KMS-11 (cell line): ENCODE measurements around the gene VASH1.
"Not testable (repeated sequence)": the region's sequence is repeated elsewhere in the genome, so short reads cannot be mapped to it uniquely, and the experiment has no call there.

ENCODE experiments used
- H2AFZ ChIP-seq: fragments of 200-600 bp; sonication (generic); 2 replicates; pipeline ENCODE4 v1.6.1; 2016; ENCODE audit warnings: antibody characterized with exemption, mixed run types, low read depth
- H3K27ac ChIP-seq: fragments of 200-600 bp; sonication (generic); 2 replicates; pipeline ENCODE4 v1.6.1; 2016; ENCODE audit warnings: mild to moderate bottlenecking, mixed run types
- H3K27me3 ChIP-seq: fragments of 200-600 bp; sonication (generic); 2 replicates; pipeline ENCODE4 v1.6.1; 2017; ENCODE audit warnings: mild to moderate bottlenecking, low read depth, mixed run types, moderate library complexity; ENCODE audit not compliant: insufficient read depth
- H3K36me3 ChIP-seq: fragments of 200-600 bp; sonication (generic); 2 replicates; pipeline ENCODE4 v1.6.1; 2017; ENCODE audit warnings: mild to moderate bottlenecking, mixed run types; ENCODE audit not compliant: insufficient read depth
- H3K4me1 ChIP-seq: fragments of 200-600 bp; sonication (generic); 2 replicates; pipeline ENCODE4 v1.6.1; 2016; ENCODE audit warnings: mild to moderate bottlenecking, low read depth, mixed run types; ENCODE audit not compliant: poor library complexity, severe bottlenecking
- H3K4me2 ChIP-seq: fragments of 200-600 bp; sonication (generic); 2 replicates; pipeline ENCODE4 v1.7.0; 2016; ENCODE audit warnings: mild to moderate bottlenecking, mixed run types
- H3K4me3 ChIP-seq: fragments of 200-600 bp; sonication (generic); IDR thresholded peaks from 2 replicates; pipeline ENCODE4 v1.6.1; 2017; ENCODE audit warnings: low read depth, low read length, mixed read lengths; ENCODE audit not compliant: insufficient read depth
- H3K79me2 ChIP-seq: fragments of 200-600 bp; sonication (generic); 2 replicates; pipeline ENCODE4 v1.6.1; 2016; ENCODE audit warnings: low read depth, mixed run types; ENCODE audit not compliant: insufficient read depth
- H3K9ac ChIP-seq: fragments of 200-600 bp; sonication (generic); 2 replicates; pipeline ENCODE4 v1.6.1; 2016; ENCODE audit warnings: mild to moderate bottlenecking, mixed run types
- H4K20me1 ChIP-seq: fragments of 200-600 bp; sonication (generic); 2 replicates; pipeline ENCODE4 v1.6.1; 2016; ENCODE audit warnings: mild to moderate bottlenecking, mixed run types; ENCODE audit not compliant: insufficient read depth
- CTCF ChIP-seq: fragments of 200-600 bp; sonication (generic); conservative IDR thresholded peaks from 2 replicates; pipeline ENCODE4 v1.6.1; 2017; ENCODE audit warnings: low read depth, mild to moderate bottlenecking, antibody characterized with exemption, low read length, moderate library complexity, mixed read lengths

VASH1 gene

DNA sequence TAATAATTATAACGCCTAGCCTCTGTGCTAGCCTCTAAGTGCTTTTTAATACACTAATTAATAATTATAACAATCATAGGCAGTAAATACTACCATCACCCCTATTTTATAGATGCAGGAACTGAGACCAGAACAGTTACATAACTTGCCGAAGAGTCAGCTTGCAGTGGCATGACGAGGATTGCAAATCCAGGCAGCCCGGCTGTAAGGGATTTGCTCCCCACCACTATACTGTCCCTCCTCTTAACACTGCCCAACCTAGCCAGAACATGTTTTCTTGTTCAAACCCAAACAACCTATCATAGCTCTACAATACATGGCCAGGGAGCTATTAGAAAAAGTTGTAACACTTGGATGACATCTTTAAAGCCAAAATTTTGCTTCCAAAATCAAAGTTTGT, 33.9 kb upstream of the VASH1 start:
- Histone ChIP-seq H3K27ac (no peak overlapping the region), H3K36me3 (no peaks in the 10 kb centered on the region), H3K27me3 (no peaks in the 10 kb centered on the region), H3K4me3 (no peak overlapping the region), H3K4me1 (no peaks in the 10 kb centered on the region), H3K9ac (no peak overlapping the region), H3K79me2 (no peaks in the 10 kb centered on the region), H4K20me1 (no peaks in the 10 kb centered on the region), H3K4me2 (no peak overlapping the region), H2AFZ (no peak overlapping the region)
- no peak for TF ChIP-seq CTCF

GRCh38 chr14:76727901-76728300, 33.4 kb upstream of the VASH1 start:
- H4K20me1 ChIP-seq: no peaks in the 10 kb centered on the region
- no peak for TF ChIP-seq CTCF
- H2AFZ ChIP-seq: no peak overlapping the region
- no peak overlapping the region for H3K4me3 ChIP-seq
- H3K9ac ChIP-seq: no peak overlapping the region
- H3K79me2 ChIP-seq: no peaks in the 10 kb centered on the region
- no peaks in the 10 kb centered on the region for H3K27me3 ChIP-seq
- H3K27ac ChIP-seq: no peak overlapping the region
- no peaks in the 10 kb centered on the region for H3K36me3 ChIP-seq
- no peaks in the 10 kb centered on the region for H3K4me1 ChIP-seq
- H3K4me2 ChIP-seq: no peak overlapping the region

DNA sequence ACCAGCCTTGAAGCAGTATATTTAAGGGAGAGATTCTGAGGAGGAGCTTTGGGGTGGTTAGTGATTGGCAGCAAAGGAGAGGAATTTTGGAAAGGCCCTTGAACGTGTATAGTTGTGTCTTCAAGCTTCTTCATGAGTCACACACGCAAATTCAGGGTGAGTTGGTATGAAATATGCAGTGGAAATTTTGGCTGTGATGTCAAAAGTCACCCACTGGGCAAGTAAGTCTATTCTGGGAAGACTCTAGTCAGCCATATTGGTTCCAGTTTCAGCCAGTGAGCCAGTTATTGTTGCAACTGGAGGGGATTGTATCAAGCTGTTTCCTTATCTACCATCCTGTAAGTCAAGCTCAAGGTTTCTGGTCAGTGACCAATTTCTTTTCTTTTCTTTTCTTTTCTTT, 32.0 kb upstream of the VASH1 start:
- H3K4me3 ChIP-seq: no peak overlapping the region
- no peaks in the 10 kb centered on the region for H3K4me1 ChIP-seq
- H3K27ac ChIP-seq: no peak overlapping the region
- H3K27me3 ChIP-seq: no peaks in the 10 kb centered on the region
- H4K20me1 ChIP-seq: no peaks in the 10 kb centered on the region
- H3K9ac ChIP-seq: no peak overlapping the region
- no peaks in the 10 kb centered on the region for H3K36me3 ChIP-seq
- H3K4me2 ChIP-seq: no peak overlapping the region
- TF ChIP-seq CTCF: no peak
- no peaks in the 10 kb centered on the region for H3K79me2 ChIP-seq
- no peak overlapping the region for H2AFZ ChIP-seq

DNA sequence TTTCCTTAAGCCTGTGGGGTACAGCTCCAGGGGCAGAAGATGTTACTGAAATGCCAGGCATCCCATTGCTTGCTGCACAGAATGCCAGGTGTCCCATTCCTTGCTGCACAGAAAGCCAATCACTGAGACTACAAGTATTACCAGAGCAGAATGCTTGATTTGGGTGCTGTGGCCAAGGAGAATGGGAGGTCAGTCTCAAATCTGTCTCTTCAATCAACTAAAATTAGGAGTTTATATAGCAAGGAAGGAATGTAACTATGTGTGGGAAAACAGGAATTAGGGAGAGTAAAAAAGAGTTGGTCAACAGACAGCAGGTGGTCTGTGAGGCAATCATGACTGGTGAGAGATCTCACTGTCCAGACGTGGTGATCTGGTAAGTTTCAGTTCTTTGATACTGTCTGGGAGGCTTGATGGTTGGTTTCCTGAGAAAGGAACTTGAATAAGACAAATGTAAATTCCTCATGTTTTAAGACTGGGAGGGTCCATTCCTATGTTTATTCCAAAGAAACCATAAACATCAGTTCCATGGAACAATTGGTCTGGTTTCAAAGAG, 31.2 kb upstream of the VASH1 start:
- Histone ChIP-seq H2AFZ (no peak overlapping the region), H3K27me3 (no peaks in the 10 kb centered on the region), H3K79me2 (no peaks in the 10 kb centered on the region), H3K27ac (no peak overlapping the region), H3K9ac (no peak overlapping the region), H3K4me3 (no peak overlapping the region), H3K4me2 (no peak overlapping the region), H4K20me1 (no peaks in the 10 kb centered on the region), H3K36me3 (no peaks in the 10 kb centered on the region), H3K4me1 (no peaks in the 10 kb centered on the region)
- TF ChIP-seq CTCF: no peak

DNA sequence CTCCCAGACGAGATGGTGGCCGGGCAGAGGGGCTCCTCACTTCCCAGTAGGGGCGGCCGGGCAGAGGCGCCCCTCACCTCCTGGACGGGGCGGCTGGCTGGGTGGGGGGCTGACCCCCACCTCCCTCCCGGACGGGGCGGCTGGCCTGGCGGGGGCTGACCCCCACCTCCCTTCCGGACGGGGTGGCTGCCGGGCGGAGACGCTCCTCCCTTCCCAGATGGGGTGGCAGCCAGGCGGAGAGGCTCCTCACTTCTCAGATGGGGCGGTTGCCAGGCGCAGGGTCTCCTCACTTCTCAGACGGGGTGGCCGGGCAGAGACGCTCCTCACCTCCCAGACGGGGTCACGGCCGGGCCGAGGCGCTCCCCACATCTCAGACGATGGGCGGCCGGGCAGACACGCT, 26.8 kb upstream of the VASH1 start:
- H3K27ac ChIP-seq, H3K27me3 ChIP-seq, H3K9ac ChIP-seq, H2AFZ ChIP-seq, H3K4me2 ChIP-seq, H3K4me3 ChIP-seq, H3K4me1 ChIP-seq, H3K36me3 ChIP-seq, H3K79me2 ChIP-seq, H4K20me1 ChIP-seq: not testable (repeated sequence)
